GM23338 (cell line): ENCODE data around the gene TBCB. TPM values are rescaled to one million over a fixed set of nuclear protein-coding genes. Genes with fewer than 3 reads are reported as not detected.

Source experiments
- ATAC-seq: fragments of 200-7000 bp; cut with Tn5 transposase; 3 replicates; pipeline ENCODE4 v1.9.1; 2020
- DNase-seq: peaks from one replicate; pipeline ENCODE4 v3.0.0-alpha.2; 2015; ENCODE audit warnings: low spot score
- H2AFZ ChIP-seq: fragments of 200-600 bp; sonication (generic); 2 replicates; pipeline ENCODE4 v1.8.0; 2016; ENCODE audit warnings: antibody characterized with exemption, mild to moderate bottlenecking, moderate library complexity
- H3F3A ChIP-seq: fragments of 200-600 bp; sonication (generic); replicated peaks from 2 replicates; pipeline ENCODE4 v1.8.0; 2017; ENCODE audit warnings: antibody characterized with exemption, mixed run types, low read depth
- H3K27ac ChIP-seq: fragments of 200-600 bp; sonication (generic); 2 replicates; pipeline ENCODE4 v1.6.1; 2016; ENCODE audit warnings: low read depth
- H3K27me3 ChIP-seq: fragments of 200-600 bp; sonication (generic); 2 replicates; pipeline ENCODE4 v1.8.0; 2016; ENCODE audit warnings: mild to moderate bottlenecking, mixed run types, moderate library complexity; ENCODE audit not compliant: insufficient read depth
- H3K36me3 ChIP-seq: fragments of 200-600 bp; sonication (generic); 2 replicates; pipeline ENCODE4 v1.8.0; 2016; ENCODE audit warnings: mild to moderate bottlenecking; ENCODE audit not compliant: insufficient read depth
- H3K4me1 ChIP-seq: fragments of 200-600 bp; sonication (generic); 2 replicates; pipeline ENCODE4 v1.8.0; 2016; ENCODE audit warnings: mild to moderate bottlenecking, moderate library complexity; ENCODE audit not compliant: insufficient read depth
- H3K4me2 ChIP-seq: fragments of 200-600 bp; sonication (generic); 2 replicates; pipeline ENCODE4 v1.7.1; 2017; ENCODE audit warnings: mixed run types
- H3K4me3 ChIP-seq: fragments of 200-600 bp; sonication (generic); 2 replicates; pipeline ENCODE4 v1.6.1; 2016; ENCODE audit warnings: mixed run types
- H3K79me2 ChIP-seq: fragments of 200-600 bp; sonication (generic); replicated peaks from 2 replicates; pipeline ENCODE4 v1.8.0; 2017; ENCODE audit warnings: mild to moderate bottlenecking; ENCODE audit not compliant: insufficient read depth
- H3K9me2 ChIP-seq: fragments of 200-600 bp; sonication (generic); 2 replicates; pipeline ENCODE4 v1.8.0; 2017; ENCODE audit not compliant: insufficient read depth
- H4K20me1 ChIP-seq: fragments of 200-600 bp; sonication (generic); replicated peaks from 2 replicates; pipeline ENCODE4 v1.8.0; 2017; ENCODE audit warnings: mild to moderate bottlenecking; ENCODE audit not compliant: insufficient read depth
- H3K27ac Mint-ChIP-seq: 2 replicates; pipeline ENCODE4 v1.8.0; 2020; ENCODE audit warnings: inconsistent platforms, mild to moderate bottlenecking, moderate library complexity, mixed read lengths
- H3K27me3 Mint-ChIP-seq: 3 replicates; pipeline ENCODE4 v1.8.0; 2022; ENCODE audit warnings: low read depth, mild to moderate bottlenecking, moderate library complexity, mixed read lengths, inconsistent platforms; ENCODE audit not compliant: insufficient read depth, poor library complexity
- H3K36me3 Mint-ChIP-seq: 3 replicates; pipeline ENCODE4 v1.8.0; 2021; ENCODE audit warnings: low read depth, mild to moderate bottlenecking, inconsistent platforms, moderate library complexity, mixed read lengths
- H3K4me1 Mint-ChIP-seq: 3 replicates; pipeline ENCODE4 v1.8.0; 2020; ENCODE audit warnings: mild to moderate bottlenecking, inconsistent platforms, mixed read lengths
- H3K4me3 Mint-ChIP-seq: 3 replicates; pipeline ENCODE4 v1.8.0; 2021; ENCODE audit warnings: moderate library complexity, mild to moderate bottlenecking, inconsistent platforms, mixed read lengths
- H3K9me3 Mint-ChIP-seq: 3 replicates; pipeline ENCODE4 v1.8.0; 2020; ENCODE audit warnings: moderate library complexity, mild to moderate bottlenecking, inconsistent platforms, mixed read lengths
- JUNB ChIP-seq: IDR thresholded peaks from one replicate; pipeline ENCODE4 v1.6.1; 2016; ENCODE audit warnings: antibody characterized with exemption; ENCODE audit not compliant: unreplicated experiment
- NANOG ChIP-seq: IDR thresholded peaks from 2 replicates; pipeline ENCODE4 v1.6.1; 2016; ENCODE audit warnings: antibody characterized with exemption, borderline replicate concordance
- POLR2AphosphoS5 ChIP-seq: IDR thresholded peaks from 2 replicates; pipeline ENCODE4 v1.6.1; 2016; ENCODE audit warnings: antibody characterized with exemption, low read depth
- STAT1 ChIP-seq: IDR thresholded peaks from one replicate; pipeline ENCODE4 v1.6.1; 2016; ENCODE audit warnings: antibody characterized with exemption; ENCODE audit not compliant: unreplicated experiment
- ZNF114 ChIP-seq: fragments of 250-450 bp; sonication (Bioruptor Pico); IDR thresholded peaks from 2 replicates; pipeline ENCODE4 v1.5.0; 2020; ENCODE audit warnings: mild to moderate bottlenecking, moderate library complexity
- ZNF331 ChIP-seq: fragments of 250-450 bp; sonication (Bioruptor Pico); IDR thresholded peaks from 2 replicates; pipeline ENCODE4 v1.5.0; 2020; ENCODE audit warnings: low read depth, mild to moderate bottlenecking, moderate library complexity
- ZNF462 ChIP-seq: fragments of 250-450 bp; sonication (Bioruptor Pico); IDR thresholded peaks from 2 replicates; pipeline ENCODE4 v1.5.0; 2020; ENCODE audit warnings: mild to moderate bottlenecking, moderate library complexity
- polyA plus RNA-seq: library from polyadenylated mRNA; unstranded; fragments of >200 nt; fragmentation: Nextera tagmentation; extraction: Ambion mirVana; gene quantifications from 2 replicates; pipeline ENCODE4 v1.2.1, GENCODE V29; 2016
- total RNA-seq: library from RNA; depleted of rRNA; stranded (reverse); fragments of >200 nt; shearing (Covaris generic); gene quantifications from 2 replicates; pipeline ENCODE4 v1.2.3, GENCODE V29; 2014

The TBCB gene
- total and polyA plus RNA-seq, 2 experiments from 2014 or later, result 275 to 290 TPM

GRCh38 chr19:36106991-36107390 is 8.3 kb upstream of the TBCB start:
- Histone ChIP-seq H3K27ac (no peak overlapping the region), H3K4me2 (no peak overlapping the region), H4K20me1 (peaks cover 5% of the 10 kb centered on the region; the same call in 1 of the 2 replicates), H3K79me2 (no peaks in the 10 kb centered on the region), H3K36me3 (peaks cover 6% of the 10 kb centered on the region; the same call in 1 of the 2 replicates), H3K9me2 (no peaks in the 10 kb centered on the region), H3K4me1 (peaks cover 15% of the 10 kb centered on the region), H3K27me3 (no peaks in the 10 kb centered on the region), H2AFZ (no peak overlapping the region), H3F3A (peaks cover 9% of the 10 kb centered on the region), H3K4me3 (no peak overlapping the region)
- Mint-ChIP-seq H3K27ac (no peak overlapping the region), H3K36me3 (peaks cover 40% of the 10 kb centered on the region), H3K27me3 (peaks cover 5% of the 10 kb centered on the region), H3K9me3 (no peaks in the 10 kb centered on the region), H3K4me1 (peaks cover 19% of the 10 kb centered on the region), H3K4me3 (no peak overlapping the region)
- ATAC-seq, result no peak
- no peak for DNase-seq
- TF ChIP-seq JUNB (no peak), ZNF462 (no peak), ZNF114 (CRISPR knock-in tag) (no peak)

- Histone ChIP-seq H3K27ac (no peak overlapping the region), H3K36me3 (peaks cover 6% of the 10 kb centered on the region), H3K27me3 (no peaks in the 10 kb centered on the region), H4K20me1 (peaks cover 6% of the 10 kb centered on the region; the same call in 1 of the 2 replicates), H3F3A (peaks cover 12% of the 10 kb centered on the region), H3K4me3 (no peak overlapping the region), H3K79me2 (0 out of 2 replicates have a peak, but pooled peaks cover 4% of the 10 kb centered on the region), H3K4me1 (peaks cover 15% of the 10 kb centered on the region), H2AFZ (no peak overlapping the region), H3K4me2 (no peak overlapping the region), H3K9me2 (no peaks in the 10 kb centered on the region)
- peaks cover 27% of the 10 kb centered on the region for H3K4me1 Mint-ChIP-seq
- H3K4me3 Mint-ChIP-seq, result no peak overlapping the region
- H3K27me3 Mint-ChIP-seq, result peaks cover 9% of the 10 kb centered on the region
- no peak overlapping the region for H3K27ac Mint-ChIP-seq
- DNase-seq (no peak), ATAC-seq (no peak)
- H3K36me3 Mint-ChIP-seq, result peaks cover 41% of the 10 kb centered on the region
- no peaks in the 10 kb centered on the region for H3K9me3 Mint-ChIP-seq
- TF ChIP-seq ZNF462 (no peak), POLR2AphosphoS5 (no peak), ZNF114 (CRISPR knock-in tag) (no peak), NANOG (no peak), STAT1 (no peak), ZNF331 (CRISPR knock-in tag) (no peak), JUNB (no peak)
These were observed 6.6 kb upstream of the TBCB start for GRCh38 chr19:36108684-36109083.
